GM19328 (cell line): Measurements from ENCODE around the gene MLN.

Source experiments
- ATAC-seq: cut with Tn5 transposase; IDR thresholded peaks from one replicate; pipeline ENCODE4 v1.9.1; 2021; ENCODE audit warnings: mild to moderate bottlenecking, moderate library complexity; ENCODE audit not compliant: unreplicated experiment

MLN gene

DNA sequence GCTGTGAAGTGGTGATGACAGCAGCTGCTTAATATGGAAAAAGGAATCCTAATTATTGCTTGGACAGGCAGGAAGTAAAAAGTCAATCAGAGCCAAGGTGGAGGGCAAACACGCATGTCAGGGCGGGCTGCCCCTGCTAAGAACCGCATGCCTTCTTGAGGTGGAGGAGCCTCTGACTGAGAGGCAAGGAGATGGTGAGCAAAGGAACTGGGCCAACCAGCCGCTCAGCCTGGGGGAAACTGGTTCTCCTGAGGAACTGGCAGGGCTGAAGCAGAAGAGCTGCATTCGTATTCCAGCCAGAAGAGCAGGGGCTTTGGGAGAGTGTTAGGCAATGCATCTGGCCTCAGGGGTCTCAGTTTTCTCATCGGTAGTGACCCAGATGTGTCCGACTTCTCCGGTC, 13.1 kb upstream of the MLN start:
- no peak for ATAC-seq

DNA sequence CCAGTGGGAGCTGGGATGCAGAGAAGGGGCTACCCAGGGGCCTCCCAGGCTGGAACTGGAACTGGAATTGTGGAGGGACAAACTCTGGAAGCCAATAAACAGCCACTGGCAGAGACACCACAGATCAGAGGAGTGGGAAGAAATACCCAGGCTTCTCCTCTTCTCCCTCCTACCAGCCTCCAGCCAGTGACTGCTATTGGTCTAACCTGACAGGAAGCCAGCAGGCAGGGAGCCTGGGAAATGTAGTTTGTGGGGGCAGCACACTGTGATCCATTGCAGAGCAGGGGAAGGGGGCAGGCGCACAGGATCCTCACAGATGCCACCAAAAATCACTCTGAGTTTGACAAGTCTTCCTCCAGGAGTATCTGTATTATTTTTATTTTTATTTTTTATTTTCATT, 12.1 kb upstream of the MLN start:
- ATAC-seq: no peak

DNA sequence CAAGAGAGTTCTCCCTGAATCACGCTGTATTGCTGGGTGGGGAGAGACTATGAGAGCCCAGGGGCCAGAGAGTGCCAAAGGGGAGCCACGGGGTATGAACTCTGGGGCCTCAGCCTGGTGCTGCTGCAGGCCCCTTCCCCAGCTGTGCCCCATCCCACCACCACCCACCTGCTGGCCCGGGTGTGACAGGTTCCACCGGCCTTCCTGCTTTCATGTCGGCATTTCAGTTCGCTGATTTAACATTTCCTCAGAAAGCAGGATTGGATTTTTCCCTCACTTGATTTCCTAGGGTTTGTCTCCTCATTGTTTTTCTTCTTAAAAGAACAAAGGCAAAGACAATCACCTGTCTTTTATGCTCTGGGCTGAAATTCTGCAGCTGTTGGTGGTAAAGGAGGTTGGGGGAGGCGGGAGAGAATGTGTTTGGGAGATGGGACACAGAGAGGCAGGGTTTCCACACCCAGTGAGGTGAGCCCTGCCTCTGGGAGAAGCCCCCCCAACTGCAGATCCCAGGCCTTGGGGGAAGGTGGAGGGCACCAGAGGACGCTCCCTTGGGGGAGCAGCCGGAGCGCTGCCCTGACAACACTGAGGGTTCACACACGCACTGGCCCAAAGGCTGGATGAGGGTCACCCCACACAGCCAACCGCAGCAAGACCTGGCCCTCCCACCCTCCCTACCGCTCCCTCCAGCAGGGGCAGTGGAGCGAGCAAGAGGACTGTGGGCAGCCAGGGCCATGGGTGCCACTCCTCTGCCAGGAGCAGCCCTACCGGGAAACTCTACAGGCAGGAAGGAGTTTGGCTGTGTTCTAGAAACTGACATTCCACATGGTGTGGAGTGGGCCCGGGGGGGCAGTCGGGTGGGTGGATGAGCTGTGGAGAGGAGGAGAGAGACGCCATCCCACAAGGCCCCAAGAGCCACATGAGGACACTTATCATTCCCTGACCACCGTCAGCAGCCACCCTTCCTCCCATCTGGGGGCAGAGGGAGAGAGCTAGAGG, 10.5 kb upstream of the MLN start:
- ATAC-seq: no peak

DNA sequence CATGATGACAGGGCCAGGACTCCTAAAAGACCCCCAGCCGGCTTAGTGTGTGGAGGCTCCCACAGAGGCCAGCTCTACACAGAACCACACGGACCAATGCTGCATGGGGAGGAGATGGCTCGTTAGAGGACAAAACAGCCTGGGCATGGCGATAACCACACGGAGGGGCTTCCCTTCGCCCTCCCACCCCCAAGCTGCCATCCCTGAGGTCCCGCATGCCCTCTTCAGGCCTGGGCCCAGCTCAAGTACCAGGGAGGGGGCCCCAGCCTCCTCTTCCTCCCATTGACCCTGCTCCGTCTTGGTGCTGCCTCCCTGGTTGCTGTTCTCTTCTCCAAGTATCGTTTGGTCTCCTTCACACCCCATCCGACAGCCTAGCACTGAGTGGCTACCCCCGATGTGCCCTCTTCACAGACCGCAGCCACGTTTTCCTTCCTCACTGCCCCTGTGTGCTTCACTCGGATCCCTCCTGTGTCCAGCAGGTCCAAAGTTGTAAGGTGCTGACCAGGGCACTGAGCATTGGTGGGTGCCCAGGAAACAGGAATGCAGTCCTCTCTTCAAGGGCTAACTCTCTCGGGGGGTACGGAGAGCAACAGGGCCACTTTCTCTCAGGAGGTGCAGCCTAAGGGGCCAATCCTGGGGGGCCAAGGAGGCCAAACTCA, 9.6 kb upstream of the MLN start:
- ATAC-seq: no peak

DNA sequence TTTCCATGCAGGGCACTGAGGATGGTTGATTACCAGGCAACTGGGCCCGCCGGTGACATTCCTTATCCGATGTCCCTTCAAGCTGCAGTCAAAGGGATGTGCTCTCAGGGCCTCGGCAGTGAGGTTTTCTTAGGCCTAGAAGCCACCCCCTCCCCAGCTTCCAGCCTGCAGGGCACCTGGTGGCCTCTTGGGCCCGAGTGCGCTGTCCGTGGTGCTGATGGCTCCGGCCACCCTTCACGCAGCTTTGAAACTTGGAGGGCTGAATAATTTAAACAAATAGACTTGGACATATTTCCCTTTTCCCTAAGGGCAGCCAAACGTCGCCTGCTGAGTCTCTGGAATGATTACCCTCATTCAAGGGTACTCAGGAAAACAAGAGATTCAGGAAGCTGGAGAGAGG, 8.9 kb upstream of the MLN start:
- ATAC-seq: no peak

DNA sequence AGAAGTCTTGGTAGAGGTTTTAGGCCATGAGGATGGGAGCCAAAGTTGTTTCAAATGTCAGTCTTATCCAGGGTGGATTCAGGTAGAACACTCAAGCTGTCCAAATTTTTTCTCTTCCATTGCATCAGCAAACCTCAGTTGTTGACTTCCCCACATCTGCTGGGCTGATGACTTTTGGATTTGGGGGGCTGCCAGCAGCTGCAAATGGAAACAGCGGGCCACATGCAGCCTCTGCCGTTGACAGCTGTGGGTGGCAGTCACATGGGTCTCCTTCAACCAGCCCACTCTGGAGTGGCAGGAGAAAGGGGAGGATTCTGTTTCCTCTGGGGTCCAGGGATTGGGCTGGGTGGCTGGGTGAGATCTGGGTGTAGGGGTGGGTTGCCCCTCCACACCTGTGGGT, 5.8 kb upstream of the MLN start:
- ATAC-seq: no peak

DNA sequence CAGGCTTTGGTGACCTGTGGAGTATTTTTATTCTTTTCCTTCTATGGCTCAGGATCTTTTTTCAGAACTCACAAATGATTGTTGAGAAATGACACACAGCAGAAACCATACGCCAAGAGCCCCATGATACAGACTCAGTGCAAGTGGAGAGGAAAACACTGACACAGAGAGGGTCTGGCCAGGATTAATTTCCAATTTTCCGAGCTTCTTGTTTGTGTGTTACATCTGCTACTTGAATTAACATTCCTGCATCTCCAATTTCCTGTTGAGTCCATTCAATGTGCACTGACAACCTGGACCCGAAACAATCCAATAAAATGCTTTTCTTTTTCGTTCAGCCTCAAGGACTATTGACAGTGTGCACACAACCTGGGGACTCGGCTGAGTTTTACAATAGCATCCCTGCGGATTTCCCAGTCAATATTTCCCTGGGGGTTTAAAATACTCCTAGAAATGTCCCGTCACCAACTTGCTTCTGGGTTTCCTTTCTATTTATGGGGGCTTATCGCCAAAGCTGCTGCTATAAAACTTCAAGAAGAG, 4.9 kb upstream of the MLN start:
- ATAC-seq: no peak

DNA sequence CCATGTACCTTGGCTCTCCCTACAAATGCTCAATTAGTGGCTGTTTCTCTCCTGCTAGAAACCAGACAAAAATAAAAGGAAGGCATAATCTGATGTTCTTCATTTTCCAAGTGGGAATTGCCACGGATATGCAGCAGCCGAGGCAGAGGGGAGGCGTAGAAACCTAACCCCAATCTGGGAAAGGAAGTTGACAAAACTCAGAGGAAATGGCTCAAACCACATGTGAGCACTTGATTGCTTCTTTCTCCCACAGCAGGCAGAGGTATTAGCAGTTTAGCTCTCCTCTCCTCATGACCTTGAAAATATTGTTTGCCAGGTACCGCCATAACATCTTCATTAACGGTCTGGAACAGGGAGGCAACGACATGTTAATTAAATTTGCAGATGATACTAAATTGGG, 3.8 kb upstream of the MLN start:
- ATAC-seq: no peak

DNA sequence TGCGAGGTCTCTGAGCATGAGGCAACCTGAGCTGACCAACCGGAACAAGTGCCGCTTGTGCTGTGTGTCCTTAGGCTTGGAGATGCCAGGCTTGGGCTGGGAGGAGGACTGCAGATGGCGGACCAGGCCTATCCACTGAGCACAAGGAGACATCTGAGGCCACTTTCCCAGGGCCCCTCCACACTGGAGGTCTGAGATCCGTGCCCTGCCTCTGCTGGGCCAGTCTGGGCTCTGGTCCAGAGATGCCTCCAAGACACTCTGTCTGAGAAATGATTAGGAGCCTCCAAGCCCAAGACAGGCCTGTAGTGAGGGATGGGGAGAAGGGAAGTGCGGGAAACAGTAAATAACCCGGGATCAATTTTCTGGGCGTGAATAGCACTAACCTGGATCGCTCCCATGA, 3.0 kb upstream of the MLN start:
- no peak for ATAC-seq

DNA sequence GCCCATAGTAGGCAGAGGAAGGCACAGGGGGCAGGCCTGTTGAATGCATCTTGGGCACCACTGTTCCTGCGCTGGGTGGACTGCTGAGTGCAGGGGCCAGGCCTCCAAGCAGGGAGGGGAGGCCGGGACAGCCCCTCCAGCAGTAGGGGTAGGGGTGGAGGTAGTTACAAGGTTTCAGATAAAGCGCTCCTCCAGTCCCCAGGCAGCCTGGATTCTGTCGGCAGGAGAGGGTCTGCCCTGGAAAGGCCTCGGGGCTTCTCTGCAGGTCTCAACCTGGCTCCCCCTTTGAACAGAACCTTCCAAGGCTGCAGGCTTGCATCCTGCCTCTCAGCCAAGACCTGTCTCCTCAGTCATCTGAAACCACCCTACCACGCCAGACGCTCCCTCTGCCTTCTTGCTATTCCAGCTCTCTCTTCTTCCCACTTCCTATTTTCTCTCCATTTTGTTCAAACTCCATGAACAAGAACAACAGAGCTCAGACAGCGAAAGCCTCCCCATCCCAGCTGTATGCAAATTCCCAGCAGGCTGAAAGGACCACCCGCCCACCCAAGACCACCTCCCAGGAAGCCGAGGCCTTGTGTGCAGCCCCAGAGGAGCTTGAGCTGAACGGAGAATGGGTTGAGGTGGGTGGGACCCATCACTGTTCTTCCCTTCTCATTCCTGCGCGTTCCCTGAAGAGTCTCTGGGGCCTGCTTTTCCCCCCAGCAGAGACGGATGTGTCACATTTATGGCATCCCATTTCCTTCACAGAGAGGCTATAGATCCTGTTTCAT, 1.4 kb downstream of the MLN start:
- no peak for ATAC-seq

DNA sequence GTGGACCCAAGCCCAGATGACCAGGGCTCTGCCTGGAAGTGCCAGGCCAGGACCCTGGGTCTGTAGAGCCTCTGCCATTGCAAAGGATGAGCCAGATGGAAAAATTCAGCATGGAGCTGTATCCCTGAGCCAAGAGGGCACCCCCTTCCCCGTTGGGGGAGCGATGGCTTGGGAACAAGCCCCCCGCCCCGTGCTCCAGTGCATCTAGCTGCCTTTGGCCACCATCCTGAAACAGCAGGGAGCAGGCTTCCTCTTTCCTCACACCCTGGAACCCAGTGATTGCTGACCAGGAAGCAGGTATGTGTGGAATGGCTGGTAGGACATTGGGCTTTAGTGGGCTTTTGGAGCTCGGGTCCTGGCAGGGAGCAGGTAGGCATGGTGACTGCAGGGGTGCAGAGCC, 2.2 kb downstream of the MLN start:
- no peak for ATAC-seq

DNA sequence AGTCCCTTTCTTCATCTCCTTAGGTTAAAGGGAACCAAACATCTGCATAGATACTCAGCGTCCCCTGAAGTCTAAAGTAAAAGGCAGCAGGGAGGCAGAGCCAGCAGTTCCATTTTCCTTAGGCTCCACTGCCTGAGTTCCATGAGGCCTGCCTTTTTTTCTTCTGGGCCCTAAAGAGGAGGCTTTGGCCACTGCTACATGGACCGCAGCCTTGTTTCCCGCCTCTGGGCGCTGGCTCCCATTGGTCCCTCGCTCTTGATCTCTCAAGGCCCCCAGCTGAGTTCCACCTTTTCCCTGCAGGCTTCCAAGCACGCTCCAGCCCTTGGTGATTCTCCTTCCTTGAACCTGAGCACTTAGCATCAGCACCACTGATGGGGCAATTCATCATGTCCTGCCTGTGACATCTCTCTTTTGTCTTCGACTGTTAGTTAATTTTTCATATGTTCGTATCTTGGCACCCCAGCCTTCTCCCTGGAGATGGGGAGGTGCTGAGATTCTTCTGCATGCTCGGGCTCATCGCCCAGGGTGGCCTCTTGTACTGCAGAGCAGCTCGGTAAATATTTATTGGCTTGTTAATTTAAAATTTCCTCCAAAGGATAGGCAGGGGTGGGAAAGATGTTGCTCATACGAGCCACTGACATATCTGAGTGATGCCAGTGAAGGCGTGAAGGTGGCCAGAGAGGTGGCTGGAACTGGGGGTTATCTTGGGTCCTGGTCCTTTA, 3.4 kb downstream of the MLN start:
- ATAC-seq: no peak

DNA sequence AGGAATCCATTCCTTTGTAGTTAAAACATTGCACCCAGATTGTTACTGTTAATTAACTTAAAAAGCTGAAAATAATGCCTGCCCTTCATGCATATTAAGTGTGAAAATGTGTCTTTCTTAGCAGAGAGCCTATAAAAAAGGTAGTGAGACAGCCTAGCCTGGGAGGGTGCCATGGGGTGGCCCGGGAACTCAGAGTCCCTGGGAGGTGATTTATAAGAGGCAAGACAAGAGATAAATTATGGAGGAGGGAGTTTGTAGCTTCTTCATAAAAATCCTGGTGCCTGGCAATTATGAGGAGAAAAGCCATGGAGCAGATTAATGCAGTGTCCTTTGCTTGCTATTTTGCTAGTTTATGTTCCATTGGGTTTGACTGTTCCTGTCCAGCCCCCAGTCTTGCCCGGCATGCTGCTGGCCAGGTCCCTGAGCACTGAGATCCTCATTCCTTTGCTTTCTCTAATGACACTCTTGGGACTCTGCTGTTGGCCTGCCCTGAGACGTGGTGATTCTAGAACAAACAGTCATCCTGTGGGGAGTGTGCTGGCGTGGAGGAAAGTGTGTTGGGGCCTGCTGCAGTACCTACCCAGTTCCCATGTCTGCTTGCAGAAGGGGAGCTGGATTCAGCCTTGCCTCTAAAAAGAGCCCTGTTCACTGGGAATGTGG, 4.2 kb downstream of the MLN start:
- no peak for ATAC-seq

DNA sequence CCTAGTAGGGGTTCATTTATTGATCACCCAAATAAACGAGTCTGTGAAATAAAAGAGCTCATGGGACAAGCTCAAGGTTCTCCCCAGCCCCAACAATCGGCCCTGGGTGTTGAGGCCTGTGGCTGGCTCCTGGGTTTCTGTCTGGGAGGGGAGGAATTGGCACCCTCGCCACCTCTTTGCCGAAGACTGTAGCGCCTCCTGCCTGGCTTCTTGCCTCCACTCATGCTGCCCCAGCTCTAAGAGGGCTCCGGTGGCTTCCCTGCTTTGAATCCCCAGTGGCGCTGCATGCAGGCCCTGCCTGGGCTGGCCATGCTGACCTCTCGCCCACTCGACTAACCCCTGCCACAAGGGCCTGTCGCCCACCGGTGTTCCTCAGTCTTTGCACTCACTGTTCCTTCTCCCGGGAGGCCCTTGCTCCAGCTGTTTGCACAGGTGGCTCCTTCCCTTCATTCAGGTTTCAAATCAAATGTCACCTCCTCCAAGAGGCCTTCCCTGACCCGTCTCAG, 5.4 kb downstream of the MLN start:
- ATAC-seq: no peak

DNA sequence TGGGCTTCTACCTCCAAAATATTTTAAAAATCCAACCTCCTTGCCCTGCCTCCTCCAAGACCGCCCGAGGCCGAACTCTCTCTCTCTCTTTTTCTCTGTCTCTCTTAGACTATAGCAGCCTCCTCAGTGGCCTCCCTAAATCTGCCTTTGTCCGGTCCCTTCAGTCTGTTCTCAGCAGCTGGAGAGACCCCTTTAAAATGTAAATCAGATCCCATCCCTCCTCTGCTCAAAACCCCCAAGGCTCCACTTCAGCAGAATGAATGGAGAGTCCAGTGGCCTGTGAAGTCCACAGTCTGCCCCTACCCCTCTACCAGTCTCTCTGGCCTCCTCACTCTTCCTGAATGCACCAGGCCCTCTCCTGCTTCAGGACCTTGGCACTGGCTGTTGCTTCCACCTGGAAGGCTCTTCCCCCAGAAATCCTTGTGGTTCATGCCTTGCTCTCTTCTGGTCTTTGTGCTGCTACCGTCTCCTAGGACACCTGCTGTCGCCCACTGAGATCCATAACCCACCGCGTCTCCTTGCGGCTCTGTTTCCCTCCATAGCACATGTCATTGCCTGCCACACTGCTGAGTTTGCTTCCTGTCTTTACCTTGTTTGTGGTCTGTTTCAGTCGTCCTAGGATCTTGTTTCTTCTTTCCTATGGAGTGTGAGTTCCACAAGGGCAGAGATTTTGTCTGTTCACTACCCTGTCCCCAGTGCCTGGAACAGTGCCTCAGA, 6.0 kb downstream of the MLN start:
- no peak for ATAC-seq

DNA sequence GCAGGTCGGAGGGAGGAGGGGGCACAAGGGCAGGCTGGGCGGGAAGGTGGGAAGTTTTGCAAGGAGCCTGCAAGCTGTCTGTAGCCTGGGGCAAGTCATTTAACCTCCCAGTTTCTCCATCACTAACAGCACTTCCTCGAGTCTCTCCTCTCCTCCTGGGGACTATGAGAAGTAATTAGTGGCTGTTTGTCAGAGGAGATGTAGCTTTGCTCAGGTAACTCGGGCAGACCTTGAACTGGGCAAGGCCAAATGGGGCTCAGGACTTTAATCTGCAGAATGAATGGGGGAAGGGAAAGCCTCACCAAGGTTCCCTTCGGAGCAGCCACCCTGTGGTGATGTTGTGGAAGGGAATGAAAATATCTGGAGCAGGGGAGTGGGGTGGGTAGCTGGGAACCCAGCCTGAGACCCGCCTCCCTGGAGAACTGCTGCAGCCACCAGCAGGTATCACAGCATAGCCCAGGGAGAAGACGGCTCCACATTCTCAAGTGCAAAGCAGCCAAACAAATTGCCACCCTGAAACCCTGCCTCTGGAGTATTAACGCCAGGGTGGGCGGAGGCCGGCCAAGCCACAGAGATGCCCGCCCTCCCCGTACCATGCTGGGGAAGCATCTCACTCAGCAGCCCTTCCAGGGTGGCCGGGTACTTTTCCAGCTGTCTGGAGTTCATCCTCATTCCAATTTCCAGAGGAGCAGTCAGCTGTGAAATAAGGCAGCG, 8.7 kb downstream of the MLN start:
- no peak for ATAC-seq

DNA sequence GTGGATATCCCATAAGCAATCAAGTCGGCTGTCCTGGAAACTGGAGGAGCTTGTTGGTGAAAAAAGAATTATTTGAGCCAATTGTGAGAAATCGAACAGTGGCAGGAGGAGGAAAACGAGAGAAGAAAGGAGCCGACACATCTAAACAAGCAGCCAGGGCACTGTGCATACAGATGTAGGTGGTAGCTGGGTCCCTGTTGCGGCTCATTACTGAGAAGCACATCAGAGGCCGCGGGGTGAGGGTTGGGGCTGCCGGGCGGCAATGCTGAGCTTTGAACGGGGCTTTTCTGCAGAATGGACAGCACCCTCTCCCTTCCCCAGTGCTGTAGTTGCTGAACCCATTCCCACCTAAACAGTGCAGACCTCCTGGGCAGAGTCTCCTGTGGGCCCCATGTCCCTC, 10.8 kb downstream of the MLN start:
- no peak for ATAC-seq

DNA sequence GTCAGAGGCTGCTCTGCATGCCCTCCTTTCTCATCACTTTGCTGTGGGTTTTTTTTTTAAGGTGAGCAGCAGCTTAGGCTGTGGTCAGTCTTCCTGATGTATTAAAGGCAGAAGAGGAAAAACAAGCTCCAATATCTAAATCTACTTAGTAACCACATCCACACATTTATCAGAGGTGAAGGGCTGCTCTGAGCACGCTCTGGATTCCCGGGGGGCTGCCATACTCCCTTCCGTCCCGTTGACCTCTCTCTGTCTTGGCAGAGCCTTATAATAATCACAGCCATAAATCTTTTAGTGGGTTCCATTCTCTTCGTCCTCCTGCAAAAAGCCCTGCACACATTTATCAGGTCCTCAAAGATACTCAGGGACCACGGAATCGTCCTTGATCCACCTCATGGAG, 12.2 kb downstream of the MLN start:
- no peak for ATAC-seq

DNA sequence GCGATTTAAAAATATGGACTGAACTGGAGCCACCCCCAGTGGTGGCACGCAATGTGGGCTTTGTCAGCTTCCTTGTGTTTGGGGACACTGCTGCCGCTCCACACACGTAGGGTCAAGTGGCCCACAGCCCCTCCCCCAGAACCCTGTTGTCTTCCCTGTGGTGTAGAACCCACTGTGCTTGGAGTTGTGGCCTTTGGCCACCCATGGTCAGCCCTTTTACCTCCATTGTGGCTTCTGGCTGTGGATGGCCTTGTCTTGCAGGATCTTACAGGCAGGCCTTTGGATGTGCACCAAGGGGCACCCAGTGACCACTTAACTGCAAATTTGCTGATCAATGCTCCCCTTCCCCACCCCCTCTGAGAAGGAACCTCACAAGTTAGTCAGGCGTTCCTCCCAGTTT, 12.9 kb downstream of the MLN start:
- no peak for ATAC-seq
